NCI-H82 (cell line): ENCODE results near the gene CDKAL1.
"Not testable (repeated sequence)": the region's sequence is repeated elsewhere in the genome, so short reads cannot be mapped to it uniquely, and the experiment has no call there.

ENCODE experiments used
- DNase-seq: peaks from one replicate; lab custom pipeline; 2025; lab: John Stamatoyannopoulos, UW

The CDKAL1 gene

GRCh38 chr6:21208081-21208795 is 674.0 kb downstream of the CDKAL1 start:
- DNase-seq, result no peak

DNA sequence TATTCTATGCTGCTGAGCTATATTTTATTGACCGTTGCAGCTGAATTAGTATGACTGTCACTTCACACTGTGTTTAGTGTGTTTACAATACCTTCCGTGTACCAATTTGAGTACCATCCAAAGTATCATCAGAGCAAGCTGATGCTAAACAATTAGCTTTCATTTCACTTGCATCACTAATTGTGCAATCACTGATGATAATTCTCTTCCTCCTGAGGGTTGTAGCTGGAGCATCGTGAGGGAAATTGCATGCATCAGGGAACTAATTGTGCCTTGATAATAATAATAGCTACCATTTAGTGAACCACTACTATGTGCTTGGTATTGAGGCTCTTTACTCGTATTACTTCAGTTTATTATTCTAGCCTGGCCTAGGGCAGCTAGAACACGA is 674.5 kb downstream of the CDKAL1 start:
- no peak for DNase-seq

- DNase-seq, result no peak
Measured at GRCh38 chr6:21213492-21213891, 679.2 kb downstream of the CDKAL1 start.

- no peak for DNase-seq
Measured at GRCh38 chr6:21214738-21215448, 680.6 kb downstream of the CDKAL1 start.

- no peak for DNase-seq
Measured at GRCh38 chr6:21219241-21219640, 685.0 kb downstream of the CDKAL1 start.

- DNase-seq, result no peak
Measured at GRCh38 chr6:21219856-21220255, 685.6 kb downstream of the CDKAL1 start.

- DNase-seq, result no peak
Measured at GRCh38 chr6:21220271-21220987, 686.2 kb downstream of the CDKAL1 start.

DNA sequence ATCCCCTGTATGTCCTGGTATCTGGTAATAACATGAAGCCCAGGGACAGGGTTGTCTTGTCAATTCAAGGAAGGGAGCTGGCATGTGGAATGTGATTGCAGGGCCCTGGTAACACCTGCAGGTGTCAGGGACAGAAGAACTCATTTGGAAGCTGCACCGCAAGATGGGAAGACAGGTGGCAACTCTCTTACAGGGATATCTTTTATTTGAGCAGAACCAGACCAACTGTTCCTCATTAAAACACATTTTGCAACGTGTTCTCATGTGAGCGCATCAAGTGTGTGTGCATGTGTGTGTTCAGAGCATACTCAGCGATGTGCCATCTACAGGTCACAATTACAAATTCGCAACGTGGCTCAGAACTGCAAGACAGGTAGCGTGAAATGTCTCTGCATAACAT is 688.4 kb downstream of the CDKAL1 start:
- no peak for DNase-seq

DNA sequence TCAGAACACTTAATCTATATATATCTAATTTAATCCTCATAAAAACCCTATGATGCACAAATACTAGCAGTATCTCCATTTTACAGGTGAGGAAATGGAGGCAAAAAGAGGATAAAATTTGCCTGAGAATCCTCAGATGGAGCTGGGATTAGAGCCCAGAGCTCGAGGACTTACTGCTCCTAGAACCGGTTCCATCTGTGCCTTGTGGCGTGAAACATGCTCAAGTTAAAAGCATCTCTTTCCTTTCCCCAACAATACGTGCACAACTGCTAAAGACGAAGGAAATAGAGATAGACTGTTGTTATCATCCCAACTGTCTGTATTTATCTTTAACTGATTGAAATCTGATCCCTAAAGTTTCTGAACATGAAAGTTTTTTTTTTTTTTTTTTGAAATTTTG is 691.7 kb downstream of the CDKAL1 start:
- DNase-seq, result peak; percentile 18

GRCh38 chr6:21227486-21227885 is 693.2 kb downstream of the CDKAL1 start:
- DNase-seq, result no peak

DNA sequence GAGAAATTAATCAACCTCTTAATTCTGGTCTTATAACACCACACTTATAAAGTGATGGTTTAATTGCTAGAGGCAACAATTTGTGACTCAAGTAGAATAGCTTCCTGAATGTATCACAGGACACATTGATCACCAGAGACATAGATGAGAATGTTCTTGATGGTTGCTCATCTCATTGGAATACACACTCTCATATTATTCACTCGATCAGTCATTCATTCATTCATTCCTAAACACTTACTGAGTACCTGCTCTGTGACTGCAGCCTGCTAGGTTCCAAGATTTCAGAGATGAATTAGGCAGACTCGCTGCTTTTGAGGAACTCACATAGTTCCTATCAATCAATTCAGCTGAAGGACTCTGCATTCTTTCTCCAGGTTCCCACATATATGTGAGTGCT is 694.2 kb downstream of the CDKAL1 start:
- DNase-seq, result no peak

GRCh38 chr6:21228876-21229460 is 694.7 kb downstream of the CDKAL1 start:
- DNase-seq, result no peak

DNA sequence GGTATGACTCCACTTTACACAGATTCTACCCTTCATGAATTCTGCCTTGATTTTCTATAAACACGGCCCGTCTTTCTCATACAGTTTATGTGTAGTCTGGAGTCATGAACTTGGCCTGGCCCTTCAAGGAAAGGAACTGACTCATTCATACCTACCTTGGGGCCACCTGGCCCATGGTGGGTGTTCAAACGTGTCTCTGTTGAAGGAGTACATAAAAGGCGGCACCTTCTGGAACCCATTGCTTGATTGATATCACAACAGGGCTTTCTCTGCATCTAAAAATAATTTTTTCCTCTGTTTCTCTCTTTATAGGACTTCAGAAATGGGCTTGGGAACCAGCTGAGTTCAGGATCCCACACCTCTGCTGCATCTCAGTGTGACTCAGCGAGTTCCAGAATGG is 696.3 kb downstream of the CDKAL1 start:
- DNase-seq, result no peak

DNA sequence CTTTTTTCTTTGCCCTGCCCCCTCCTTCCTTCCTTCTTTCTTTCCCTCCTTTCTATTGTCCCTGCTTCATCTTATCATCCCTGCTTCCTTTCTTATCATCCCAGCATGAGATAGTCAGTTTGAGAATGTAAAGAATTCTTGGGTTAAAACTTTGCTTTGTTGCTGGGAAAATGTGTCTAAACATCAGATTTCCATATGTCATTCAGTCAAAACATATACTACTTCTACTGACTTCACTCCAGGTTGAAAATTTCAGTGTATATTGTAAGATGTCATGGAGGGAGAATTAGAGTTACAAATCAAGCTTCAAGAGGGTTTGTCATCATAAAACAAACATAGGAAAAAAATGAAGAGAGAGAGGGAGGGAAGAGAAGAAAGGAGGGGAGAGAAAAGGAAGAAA is 700.9 kb downstream of the CDKAL1 start:
- no peak for DNase-seq

DNA sequence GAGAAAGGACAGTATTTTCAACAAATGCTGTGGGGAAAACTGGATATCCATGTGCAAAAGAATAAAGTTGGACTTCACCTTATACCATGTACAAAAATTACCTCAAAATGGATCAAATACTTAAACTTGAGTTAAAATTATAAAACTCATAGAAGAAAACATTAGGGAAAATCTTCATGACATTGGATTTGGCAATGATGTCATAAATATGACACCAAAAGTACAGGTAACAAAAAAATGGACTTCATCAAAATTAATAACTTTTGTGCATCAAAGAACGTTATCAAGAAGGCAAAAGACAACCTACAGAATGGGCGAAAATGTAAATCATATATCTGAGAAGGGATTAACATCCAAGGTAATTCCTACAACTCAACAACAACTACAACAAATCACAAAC is 704.0 kb downstream of the CDKAL1 start:
- DNase-seq, result no peak

DNA sequence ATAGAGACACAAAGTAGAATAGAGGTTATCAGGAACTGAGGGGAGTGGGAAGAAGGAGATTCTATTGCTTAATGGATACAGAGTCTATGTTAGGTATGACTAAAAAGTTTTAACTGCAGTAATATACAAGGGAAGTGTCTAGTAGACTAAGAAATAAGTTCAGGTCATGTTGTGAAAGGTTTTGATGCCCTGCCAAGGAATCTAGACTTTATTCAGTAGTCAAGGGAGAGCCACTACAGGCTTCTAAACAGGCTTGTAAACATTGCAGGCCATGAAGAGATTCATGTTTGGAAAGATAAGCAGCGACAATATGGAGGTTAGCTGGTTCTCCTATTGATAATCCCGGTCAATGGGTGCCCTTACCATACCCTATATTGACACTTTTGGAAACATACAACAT is 706.5 kb downstream of the CDKAL1 start:
- DNase-seq, result no peak

- DNase-seq, result peak; percentile 20
Measured at GRCh38 chr6:21241231-21242130, 707.2 kb downstream of the CDKAL1 start.

DNA sequence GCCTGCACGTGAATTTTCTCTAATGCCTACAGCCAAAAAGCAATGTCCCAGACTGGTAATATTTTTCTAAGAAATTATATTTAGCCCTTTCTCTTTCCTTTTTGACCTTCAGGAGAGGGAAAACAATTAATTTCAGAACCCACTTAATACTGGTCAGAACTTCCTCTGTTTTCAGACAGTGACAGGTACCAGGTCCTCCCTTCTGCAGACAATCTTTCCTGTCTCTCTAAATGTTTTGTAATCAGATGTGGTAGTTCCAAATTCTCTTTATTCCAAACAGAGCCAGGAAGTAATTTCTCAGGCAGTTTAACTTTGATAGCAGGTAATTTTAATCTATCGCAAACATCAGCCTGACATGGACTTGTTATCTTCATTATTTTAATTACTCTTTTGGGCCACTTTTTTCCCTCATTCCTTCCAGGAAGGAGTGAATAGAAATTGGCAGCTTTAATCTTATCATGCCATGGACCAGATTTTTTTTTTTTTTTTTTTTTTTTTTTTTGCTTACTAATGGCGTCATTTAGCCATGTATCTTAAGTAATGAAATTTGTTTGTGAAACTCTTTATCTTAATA is 710.7 kb downstream of the CDKAL1 start:
- DNase-seq, result no peak

DNA sequence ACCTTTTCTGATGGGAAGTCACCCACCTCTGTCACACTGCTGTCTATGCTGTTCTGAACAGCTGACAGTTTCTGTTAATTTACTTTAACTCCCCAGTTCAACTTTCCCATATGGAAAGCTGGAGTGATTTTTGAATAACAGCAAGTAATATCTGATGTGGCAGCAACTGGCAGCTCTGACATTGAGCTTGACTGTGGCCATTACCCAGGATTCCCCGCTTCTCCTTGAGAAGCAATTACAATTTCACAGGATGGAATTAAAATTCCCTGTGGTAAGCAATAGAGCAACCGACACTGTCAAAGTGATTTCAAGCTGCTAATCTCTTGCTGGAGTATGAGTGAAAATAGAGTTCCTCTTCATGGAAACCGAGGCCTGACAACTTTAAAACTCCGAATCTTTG is 711.2 kb downstream of the CDKAL1 start:
- no peak for DNase-seq

DNA sequence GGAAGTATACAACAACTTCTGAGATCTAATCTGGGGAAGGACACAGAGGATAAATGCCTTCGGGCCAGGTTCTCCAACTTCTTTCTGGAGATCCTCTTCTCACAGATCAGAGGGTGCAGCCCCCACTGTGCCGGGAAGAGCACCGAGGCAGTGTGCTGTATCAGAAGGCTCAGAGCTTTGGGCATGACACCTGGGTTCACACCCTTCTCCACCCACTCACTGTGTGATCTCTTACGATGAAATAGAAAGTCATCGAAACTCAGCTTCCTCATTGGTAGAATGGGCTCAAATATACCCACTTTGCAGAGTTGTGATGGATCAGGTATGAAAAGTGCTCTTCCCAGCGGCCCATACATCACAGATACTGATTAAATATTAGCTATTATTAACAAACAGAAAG is 711.8 kb downstream of the CDKAL1 start:
- no peak for DNase-seq

- not testable (repeated sequence) for DNase-seq
Measured at GRCh38 chr6:21254460-21254859, 720.2 kb downstream of the CDKAL1 start.
